ENCODE data around the gene SORBS1. TPM values are rescaled to one million over a fixed set of nuclear protein-coding genes. Genes with fewer than 3 reads are reported as not detected.

The SORBS1 gene
- total and polyA plus RNA-seq, 2 of the 13 experiments (the other 11 are each of a cell fraction or from before 2014, with no cell fraction given) = 16.8 to 39.8 TPM

GRCh38 chr10:95475827-95476468 is 85.2 kb downstream of the SORBS1 start:
- peaks cover 100% of the 10 kb centered on the region for H3K4me1 ChIP-seq (ENCODE audit: insufficient read depth, low read length)
- FAIRE-seq (peak; percentile 60), DNase-seq (ENCODE audit: low spot score) (peak; percentile 94), ATAC-seq (peak; percentile 85)
- H3K9ac ChIP-seq (ENCODE audit: insufficient read depth, low read depth, low read length) = peak overlapping the region; percentile 48
- H3K4me3 ChIP-seq (replicated peaks in 1 of 3; ENCODE audit: insufficient read depth in 1 of 3, low read depth in 2 of 3, low read length in 3 of 3) = peak overlapping the region in 1 of 3 experiments; percentile 37; a peak in 2 of 6 replicates
- in situ Hi-C loops (cut with HindIII; ENCODE audit: extremely low pct_ligation_motif_present, low pct_unique_long_range_greater_than_20kb) (no loop called here), intact Hi-C loops (cut with micrococcal nuclease; ENCODE audit: unreplicated experiment) (no loop called here)
- H3K4me2 ChIP-seq (ENCODE audit: low read depth, low read length) = peak overlapping the region; percentile 71
- no peaks in the 10 kb centered on the region for H3K27me3 ChIP-seq (ENCODE audit: control insufficient read depth in 1 of 2, insufficient read depth in 2 of 2, low read length in 2 of 2)
- ChIA-PET CTCF (ENCODE audit: low intra/inter-chr PET ratio, low total read pairs) (no interaction called here), POLR2A (interaction anchor here (0.7 to 1.2 kb wide), 7 partner anchors 9 to 65 kb away, joined by 3 to 9 read pairs (median 6); no protein-coding TSS in a partner anchor)
- H4K20me1 ChIP-seq (ENCODE audit: insufficient read depth, low read length) = no peaks in the 10 kb centered on the region
- 2% methylated on average over 8 of the region's 8 CpGs for WGBS (ENCODE audit: low lambda C conversion rate)
- H3K36me3 ChIP-seq (replicated peaks in 1 of 2; ENCODE audit: control insufficient read depth in 1 of 2, insufficient read depth in 2 of 2, low read length in 2 of 2) = no peaks in the 10 kb centered on the region; a peak in 2 of 5 replicates
- peak overlapping the region; percentile 96 for H3K27ac ChIP-seq (ENCODE audit: extremely low read length, insufficient read depth, low read length)
- no peak overlapping the region for H2AFZ ChIP-seq (ENCODE audit: low read length)
- H3K79me2 ChIP-seq (ENCODE audit: insufficient read depth, low read length) = peaks cover 44% of the 10 kb centered on the region
- BruUV-seq (replicated peaks) = no TSS peak
- no peaks in the 10 kb centered on the region for H3K9me3 ChIP-seq (ENCODE audit: low read length)
- TF ChIP-seq POGZ (CRISPR knock-in tag; IDR thresholded peaks at IDR 0.05) = peak; percentile 83
- TF ChIP-seq ZKSCAN1 (IDR thresholded peaks at IDR 0.05; ENCODE audit: low read length) = no peak
- 0 out of 2 replicates have a peak, but pooled peaks have one; percentile 14 for TF ChIP-seq ZNF263 (CRISPR knock-in tag; IDR thresholded peaks at IDR 0.05)
- 0 out of 2 replicates have a peak, but pooled peaks have one; percentile 35 for TF ChIP-seq MYC (CRISPR knock-in tag; IDR thresholded peaks at IDR 0.05; ENCODE audit: borderline replicate concordance)
- TF ChIP-seq RFXANK (CRISPR knock-in tag; IDR thresholded peaks at IDR 0.05) = no peak
- no peak for TF ChIP-seq ZNF768 (CRISPR knock-in tag; IDR thresholded peaks at IDR 0.05)
- 0 out of 2 replicates have a peak, but pooled peaks have one; percentile 54 for TF ChIP-seq KDM1A (CRISPR knock-in tag; IDR thresholded peaks at IDR 0.05)
- peak; percentile 96; the same call in 1 of the 2 replicates for TF ChIP-seq AHDC1 (CRISPR knock-in tag; IDR thresholded peaks at IDR 0.05; ENCODE audit: borderline replicate concordance)
- peak; percentile 45; the same call in 1 of the 2 replicates for TF ChIP-seq GATAD1 (CRISPR knock-in tag; IDR thresholded peaks at IDR 0.05)
- TF ChIP-seq, protein P1, sequence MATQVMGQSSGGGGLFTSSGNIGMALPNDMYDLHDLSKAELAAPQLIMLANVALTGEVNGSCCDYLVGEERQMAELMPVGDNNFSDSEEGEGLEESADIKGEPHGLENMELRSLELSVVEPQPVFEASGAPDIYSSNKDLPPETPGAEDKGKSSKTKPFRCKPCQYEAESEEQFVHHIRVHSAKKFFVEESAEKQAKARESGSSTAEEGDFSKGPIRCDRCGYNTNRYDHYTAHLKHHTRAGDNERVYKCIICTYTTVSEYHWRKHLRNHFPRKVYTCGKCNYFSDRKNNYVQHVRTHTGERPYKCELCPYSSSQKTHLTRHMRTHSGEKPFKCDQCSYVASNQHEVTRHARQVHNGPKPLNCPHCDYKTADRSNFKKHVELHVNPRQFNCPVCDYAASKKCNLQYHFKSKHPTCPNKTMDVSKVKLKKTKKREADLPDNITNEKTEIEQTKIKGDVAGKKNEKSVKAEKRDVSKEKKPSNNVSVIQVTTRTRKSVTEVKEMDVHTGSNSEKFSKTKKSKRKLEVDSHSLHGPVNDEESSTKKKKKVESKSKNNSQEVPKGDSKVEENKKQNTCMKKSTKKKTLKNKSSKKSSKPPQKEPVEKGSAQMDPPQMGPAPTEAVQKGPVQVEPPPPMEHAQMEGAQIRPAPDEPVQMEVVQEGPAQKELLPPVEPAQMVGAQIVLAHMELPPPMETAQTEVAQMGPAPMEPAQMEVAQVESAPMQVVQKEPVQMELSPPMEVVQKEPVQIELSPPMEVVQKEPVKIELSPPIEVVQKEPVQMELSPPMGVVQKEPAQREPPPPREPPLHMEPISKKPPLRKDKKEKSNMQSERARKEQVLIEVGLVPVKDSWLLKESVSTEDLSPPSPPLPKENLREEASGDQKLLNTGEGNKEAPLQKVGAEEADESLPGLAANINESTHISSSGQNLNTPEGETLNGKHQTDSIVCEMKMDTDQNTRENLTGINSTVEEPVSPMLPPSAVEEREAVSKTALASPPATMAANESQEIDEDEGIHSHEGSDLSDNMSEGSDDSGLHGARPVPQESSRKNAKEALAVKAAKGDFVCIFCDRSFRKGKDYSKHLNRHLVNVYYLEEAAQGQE (IDR thresholded peaks at IDR 0.05; ENCODE audit: borderline replicate concordance in 1 of 2, low read depth in 1 of 2, low read length in 2 of 2) = peak in 1 of 2 experiments; percentile 40; a peak in 1 of 4 replicates
- TF ChIP-seq MLX (CRISPR knock-in tag; IDR thresholded peaks at IDR 0.05) = peak; percentile 79
- no peak for TF ChIP-seq KLF12 (CRISPR knock-in tag; IDR thresholded peaks at IDR 0.05; ENCODE audit: borderline replicate concordance)
- TF ChIP-seq SOX6 (IDR thresholded peaks at IDR 0.05) = no peak
- peak; percentile 92 for TF ChIP-seq SOX6 (CRISPR knock-in tag; IDR thresholded peaks at IDR 0.05)
- peak; percentile 75 for TF ChIP-seq SIX1 (CRISPR knock-in tag; IDR thresholded peaks at IDR 0.05; ENCODE audit: borderline replicate concordance)
- peak; percentile 81 for TF ChIP-seq TARDBP (CRISPR knock-in tag; IDR thresholded peaks at IDR 0.05)
